ENCODE measurements around the gene PGRMC1. TPM values are rescaled to one million over a fixed set of nuclear protein-coding genes. Genes with fewer than 3 reads are reported as not detected.

Gene PGRMC1
- polyA plus RNA-seq, 1 donor (not counting 4 experiments of a cell fraction or from before 2014, with no cell fraction given), result 74.3 TPM

- H3K4me3 ChIP-seq (ENCODE audit: control insufficient read depth in 2 of 3, extremely low read depth in 1 of 3, insufficient read depth in 2 of 3, low read depth in 1 of 3, low read length in 3 of 3), result no peak overlapping the region
- dilution Hi-C loops (cut with MboI; ENCODE audit: extremely low pct_ligation_motif_present, low sequenced_read_pairs), result no loop called here
- H3K27ac ChIP-seq (ENCODE audit: control insufficient read depth, insufficient read depth, low read length), result no peak overlapping the region
- no peak for FAIRE-seq
- DNase-seq (ENCODE audit: low read depth, low spot score), result no peak
- no peaks in the 10 kb centered on the region for H3K9me3 ChIP-seq (ENCODE audit: control insufficient read depth, low read depth, low read length)
- TF ChIP-seq CTCF (optimal IDR thresholded peaks at IDR 0.05 in 1 of 3, IDR thresholded peaks at IDR 0.05 in 1 of 3, conservative IDR thresholded peaks at IDR 0.05 in 1 of 3; ENCODE audit: extremely low read depth in 1 of 3, insufficient read depth in 2 of 3, low read length in 3 of 3) (no peak), EZH2 (IDR thresholded peaks at IDR 0.05; ENCODE audit: low read length) (no peak)
- no peaks in the 10 kb centered on the region for H3K4me1 ChIP-seq (ENCODE audit: control insufficient read depth, extremely low read depth, insufficient read depth, low read length)
- no peaks in the 10 kb centered on the region for H3K9me1 ChIP-seq (ENCODE audit: control insufficient read depth, extremely low read depth, insufficient read depth, low read length)
- H3K27me3 ChIP-seq (ENCODE audit: control insufficient read depth, extremely low read depth, insufficient read depth, low read length), result no peaks in the 10 kb centered on the region
- no peak overlapping the region for H3K4me2 ChIP-seq (ENCODE audit: control insufficient read depth, extremely low read depth, insufficient read depth, low read depth, low read length)
- H3K79me2 ChIP-seq (ENCODE audit: control insufficient read depth, insufficient read depth, low read length), result no peaks in the 10 kb centered on the region
- no peaks in the 10 kb centered on the region for H3K36me3 ChIP-seq (ENCODE audit: control insufficient read depth in 2 of 2, extremely low read depth in 1 of 2, insufficient read depth in 2 of 2, low read length in 2 of 2)
- H4K20me1 ChIP-seq (ENCODE audit: control insufficient read depth, extremely low read depth, insufficient read depth, low read length), result no peaks in the 10 kb centered on the region
- H3K9ac ChIP-seq (ENCODE audit: control insufficient read depth, extremely low read depth, insufficient read depth, low read length), result no peak overlapping the region
- no peak overlapping the region for H2AFZ ChIP-seq (ENCODE audit: control insufficient read depth, low read length)
Measured at GRCh38 chrX:119190831-119191230, 45.3 kb upstream of the PGRMC1 start.

GRCh38 chrX:119194621-119195020 lies 41.5 kb upstream of the PGRMC1 start:
- Histone ChIP-seq H3K79me2 (ENCODE audit: control insufficient read depth, insufficient read depth, low read length) (no peaks in the 10 kb centered on the region), H3K36me3 (ENCODE audit: control insufficient read depth in 2 of 2, extremely low read depth in 1 of 2, insufficient read depth in 2 of 2, low read length in 2 of 2) (no peaks in the 10 kb centered on the region), H3K4me2 (ENCODE audit: control insufficient read depth, extremely low read depth, insufficient read depth, low read depth, low read length) (no peak overlapping the region), H3K9me1 (ENCODE audit: control insufficient read depth, extremely low read depth, insufficient read depth, low read length) (no peaks in the 10 kb centered on the region), H3K9me3 (ENCODE audit: control insufficient read depth, low read depth, low read length) (no peaks in the 10 kb centered on the region), H4K20me1 (ENCODE audit: control insufficient read depth, extremely low read depth, insufficient read depth, low read length) (no peaks in the 10 kb centered on the region), H2AFZ (ENCODE audit: control insufficient read depth, low read length) (no peak overlapping the region), H3K9ac (ENCODE audit: control insufficient read depth, extremely low read depth, insufficient read depth, low read length) (no peak overlapping the region), H3K27me3 (ENCODE audit: control insufficient read depth, extremely low read depth, insufficient read depth, low read length) (no peaks in the 10 kb centered on the region), H3K4me1 (ENCODE audit: control insufficient read depth, extremely low read depth, insufficient read depth, low read length) (no peaks in the 10 kb centered on the region), H3K4me3 (ENCODE audit: control insufficient read depth in 2 of 3, extremely low read depth in 1 of 3, insufficient read depth in 2 of 3, low read depth in 1 of 3, low read length in 3 of 3) (no peak overlapping the region), H3K27ac (ENCODE audit: control insufficient read depth, insufficient read depth, low read length) (no peak overlapping the region)
- FAIRE-seq (no peak), DNase-seq (ENCODE audit: low read depth, low spot score) (no peak)
- TF ChIP-seq CTCF (optimal IDR thresholded peaks at IDR 0.05 in 1 of 3, IDR thresholded peaks at IDR 0.05 in 1 of 3, conservative IDR thresholded peaks at IDR 0.05 in 1 of 3; ENCODE audit: extremely low read depth in 1 of 3, insufficient read depth in 2 of 3, low read length in 3 of 3) (no peak), EZH2 (IDR thresholded peaks at IDR 0.05; ENCODE audit: low read length) (no peak)
- dilution Hi-C loops (cut with MboI; ENCODE audit: extremely low pct_ligation_motif_present, low sequenced_read_pairs), result no loop called here

All from keratinocyte (primary cell).